Right lobe of liver (tissue), 4 donors: Measurements from ENCODE around the gene GHR.

Source experiments
- CTCF ChIP-seq, 4 donors: fragments of 200-600 bp in 3 of 4; fragments of 450-650 bp in 1 of 4; IDR thresholded peaks; one replicate each; pipeline versions ENCODE4 v1.5.1 to v1.8.0; 2016 to 2022; ENCODE audit warnings: antibody characterized with exemption in 4 of 4, mild to moderate bottlenecking in 2 of 4
- POLR2A ChIP-seq: fragments of 450-650 bp; IDR thresholded peaks from one replicate; pipeline ENCODE4 v1.6.1; 2017; ENCODE audit warnings: antibody characterized with exemption, mild to moderate bottlenecking
- donor health status: DM: no; HTN: no; CAD: no.
- donor health status: DM: no; HTN: no; CAD: no.
- donor health status: DM: no; HTN: yes; CAD: no.

- TF ChIP-seq CTCF (IDR thresholded peaks at IDR 0.05) (no peak), POLR2A (no peak)
Observed at GRCh38 chr5:42703238-42703637, 280.0 kb downstream of the GHR start.
